SH-SY5Y (cell line): ENCODE results near the gene CLSTN2.

Experiments
- GATA2 ChIP-seq: IDR thresholded peaks from 2 replicates; pipeline ENCODE4 v1.6.1; 2011; ENCODE audit warnings: mild to moderate bottlenecking, low read depth, low read length
- GATA3 ChIP-seq: IDR thresholded peaks from 2 replicates; pipeline ENCODE4 v1.6.1; 2011; ENCODE audit warnings: low read depth, mild to moderate bottlenecking, low read length, moderate library complexity

- TF ChIP-seq GATA2 (no peak), GATA3 (no peak)
Observed at GRCh38 chr3:140157161-140157560, 222.2 kb downstream of the CLSTN2 start.
